ENCODE measurements around the gene EEIG1. TPM values are rescaled to one million over a fixed set of nuclear protein-coding genes. Genes with fewer than 3 reads are reported as not detected.
A peak's percentile ranks its signal among the peaks of the same experiment; 100 is the strongest.

Gene EEIG1
- total and polyA plus RNA-seq, 9 of the 15 experiments (the other 6 are each of a cell fraction or from before 2014, with no cell fraction given) = 0.17 to 16.7 (median 3.6) TPM

- TF ChIP-seq ZNF609 (CRISPR knock-in tag; IDR thresholded peaks at IDR 0.05; ENCODE audit: borderline replicate concordance) (no peak), ZNF449 (CRISPR knock-in tag; IDR thresholded peaks at IDR 0.05) (no peak), ZBTB40 (IDR thresholded peaks at IDR 0.05) (peak; percentile 99), ZBTB40 (CRISPR knock-in tag; IDR thresholded peaks at IDR 0.05) (no peak), TAF1 (IDR thresholded peaks at IDR 0.05; ENCODE audit: control insufficient read depth, extremely low read depth, insufficient read depth, low read length, severe bottlenecking) (peak; percentile 67), KAT7 (CRISPR knock-in tag; IDR thresholded peaks at IDR 0.05; ENCODE audit: borderline replicate concordance) (peak; percentile 89), TAF9B (IDR thresholded peaks at IDR 0.05; ENCODE audit: partially characterized antibody) (no peak), NR0B1 (IDR thresholded peaks at IDR 0.05; ENCODE audit: partially characterized antibody) (no peak)
These were observed 43.1 kb downstream of the EEIG1 start, which contains the start of gene DPM2 (continued) for GRCh38 chr9:127937388-127938297.

All from K562 (cell line).